CD8-positive, alpha-beta memory T cell (primary cell): ENCODE data around the gene HERC6. TPM values are rescaled to one million over a fixed set of nuclear protein-coding genes. Genes with fewer than 3 reads are reported as not detected.
"Not testable (repeated sequence)": the region's sequence is repeated elsewhere in the genome, so short reads cannot be mapped to it uniquely, and the experiment has no call there.

Source experiments
- CTCF ChIA-PET: fragments of 350-600 bp; sonication (Branson Sonifier 250); formaldehyde crosslinking; loops from one replicate; lab custom pipeline; 2021; ENCODE audit warnings: antibody characterized with exemption; lab: Charles Lee
- POLR2A ChIA-PET: fragments of 350-600 bp; sonication (Branson Sonifier 250); formaldehyde crosslinking; loops from one replicate; lab custom pipeline; 2021; ENCODE audit warnings: antibody characterized with exemption; lab: Charles Lee
- DNase-seq, 5 donors: peaks; one replicate each; pipeline versions ENCODE4 v3.0.0 to v3.0.0-alpha.2; 2020 to 2022; ENCODE audit warnings: mixed read lengths in 1 of 5
- H3K27ac ChIP-seq: one replicate; pipeline ENCODE4 v1.7.0; 2013; ENCODE audit warnings: low read depth, mild to moderate bottlenecking, low read length, moderate library complexity
- H3K27me3 ChIP-seq: 2 replicates; pipeline ENCODE4 v1.7.0; 2013; ENCODE audit warnings: low read length, mild to moderate bottlenecking; ENCODE audit not compliant: insufficient read depth, poor library complexity, severe bottlenecking
- H3K36me3 ChIP-seq: 2 replicates; pipeline ENCODE4 v1.7.0; 2013; ENCODE audit warnings: mild to moderate bottlenecking, low read length, moderate library complexity; ENCODE audit not compliant: insufficient read depth
- H3K4me1 ChIP-seq: 2 replicates; pipeline ENCODE4 v1.7.0; 2013; ENCODE audit warnings: mild to moderate bottlenecking, low read length, moderate library complexity; ENCODE audit not compliant: insufficient read depth
- H3K4me3 ChIP-seq: 2 replicates; pipeline ENCODE4 v1.7.0; 2013; ENCODE audit warnings: mild to moderate bottlenecking, low read length
- H3K9me3 ChIP-seq: 2 replicates; pipeline ENCODE4 v1.7.0; 2013; ENCODE audit warnings: mild to moderate bottlenecking, low read length
- H3K27ac Mint-ChIP-seq, 8 donors: one replicate each; pipeline ENCODE4 v1.8.0; 2020 to 2021; ENCODE audit warnings: mixed read lengths in 8 of 8, mild to moderate bottlenecking in 6 of 8, inconsistent platforms in 3 of 8, moderate library complexity in 3 of 8
- H3K27me3 Mint-ChIP-seq, 2 donors: one replicate each; pipeline ENCODE4 v1.8.0; 2020 to 2021; ENCODE audit warnings: mixed read lengths in 2 of 2, mild to moderate bottlenecking in 1 of 2, moderate library complexity in 1 of 2
- H3K36me3 Mint-ChIP-seq, 3 donors: one replicate each; pipeline ENCODE4 v1.8.0; 2020 to 2021; ENCODE audit warnings: mixed read lengths in 3 of 3, inconsistent platforms in 1 of 3, mild to moderate bottlenecking in 1 of 3
- H3K4me1 Mint-ChIP-seq, 3 donors: one replicate each; pipeline ENCODE4 v1.8.0; 2020 to 2021; ENCODE audit warnings: mixed read lengths in 3 of 3, inconsistent platforms in 1 of 3, mild to moderate bottlenecking in 1 of 3
- H3K4me3 Mint-ChIP-seq, 7 donors: one replicate each; pipeline ENCODE4 v1.8.0; 2020 to 2021; ENCODE audit warnings: mixed read lengths in 7 of 7, mild to moderate bottlenecking in 6 of 7, moderate library complexity in 4 of 7, inconsistent platforms in 2 of 7
- H3K9me3 Mint-ChIP-seq, 5 donors: one replicate each; pipeline ENCODE4 v1.8.0; 2020 to 2022; ENCODE audit warnings: mixed read lengths in 5 of 5, mild to moderate bottlenecking in 3 of 5, moderate library complexity in 2 of 5, inconsistent platforms in 1 of 5
- polyA plus RNA-seq: library from polyadenylated mRNA; unstranded; fragments of 300-500 nt; fragmentation: Illumina TruSeq; gene quantifications from one replicate; pipeline ENCODE4 v1.2.3, GENCODE V29; 2021
- total RNA-seq, 2 experiments: library from RNA; stranded (reverse); gene quantifications; one replicate each; pipeline ENCODE4 v1.2.3, GENCODE V29; 2021

The HERC6 gene
- total RNA-seq (1 to 10 TPM; 3.7 to 5.4 TPM), polyA plus RNA-seq (27.0 TPM)

- Mint-ChIP-seq H3K36me3 (peaks cover 0 to 14% (median 3%) of the 10 kb centered on the region in 3 donors), H3K4me3 (peak within 1 kb of the TSS; percentile 93 to 97 (median 96)), H3K27ac (peak within 1 kb of the TSS; percentile 86 to 99 (median 97)), H3K4me1 (peaks cover 37 to 59% (median 48%) of the 10 kb centered on the region in 3 donors), H3K9me3 (no peaks in the 10 kb centered on the region), H3K27me3 (no peaks in the 10 kb centered on the region)
- H3K4me3 ChIP-seq = peak within 1 kb of the TSS; percentile 94
- peak; percentile 55 to 84 (median 78) for DNase-seq
- peak within 1 kb of the TSS; percentile 91 for H3K27ac ChIP-seq
- no peaks in the 10 kb centered on the region for H3K36me3 ChIP-seq
- POLR2A ChIA-PET = interaction anchor here (1.1 to 1.9 kb wide), 5 partner anchors 76 to 214 kb away, joined by 3 to 26 read pairs (median 4); partner anchors contain the start of genes HERC5 and PPM1K
- CTCF ChIA-PET = interaction anchor here (0.6 to 1.5 kb wide), 9 partner anchors 9 to 160 kb away, joined by 3 to 18 read pairs (median 4); partner anchors contain the start of genes HERC5 and PPM1K
- H3K27me3 ChIP-seq = no peaks in the 10 kb centered on the region
- no peaks in the 10 kb centered on the region for H3K9me3 ChIP-seq
- H3K4me1 ChIP-seq = peaks cover 33% of the 10 kb centered on the region
Observed at GRCh38 chr4:88378691-88379559, at the start of gene HERC6. Gene HERC6, plus strand, starts transcription at chr4:88378852. Its CDS starts 70 bp downstream, at chr4:88378922.

GRCh38 chr4:88333741-88334405, 44.8 kb upstream of the HERC6 start:
- no peaks in the 10 kb centered on the region for H3K27me3 ChIP-seq
- H3K27ac Mint-ChIP-seq = no peak overlapping the region
- H3K36me3 Mint-ChIP-seq = peaks cover 0 to 6% (median 0%) of the 10 kb centered on the region in 3 donors
- no peaks in the 10 kb centered on the region for H3K36me3 ChIP-seq
- H3K4me3 Mint-ChIP-seq = no peak overlapping the region
- no peak overlapping the region for H3K4me3 ChIP-seq
- H3K9me3 ChIP-seq = no peaks in the 10 kb centered on the region
- H3K27me3 Mint-ChIP-seq = peaks cover 0 to 5% of the 10 kb centered on the region in 2 donors
- ChIA-PET POLR2A (no interaction called here), CTCF (no interaction called here)
- no peaks in the 10 kb centered on the region for H3K4me1 ChIP-seq
- H3K4me1 Mint-ChIP-seq = peaks cover 2 to 5% (median 3%) of the 10 kb centered on the region in 3 donors
- H3K9me3 Mint-ChIP-seq = no peaks in the 10 kb centered on the region
- H3K27ac ChIP-seq = no peak overlapping the region
- no peak for DNase-seq

- no peak for DNase-seq
- no peak overlapping the region for H3K27ac ChIP-seq
- no peaks in the 10 kb centered on the region for H3K27me3 ChIP-seq
- CTCF ChIA-PET = no interaction called here
- Mint-ChIP-seq H3K4me3 (no peak overlapping the region), H3K36me3 (peaks cover 0 to 5% (median 0%) of the 10 kb centered on the region in 3 donors), H3K4me1 (peaks cover 2 to 5% (median 3%) of the 10 kb centered on the region in 3 donors), H3K27me3 (peaks cover 0 to 5% of the 10 kb centered on the region in 2 donors), H3K27ac (no peak overlapping the region), H3K9me3 (no peaks in the 10 kb centered on the region)
- POLR2A ChIA-PET = interaction anchor here (0.5 kb wide), 1 partner anchor 29 kb away, joined by 6 read pairs; no protein-coding TSS in a partner anchor
- H3K36me3 ChIP-seq = no peaks in the 10 kb centered on the region
- no peaks in the 10 kb centered on the region for H3K9me3 ChIP-seq
- no peak overlapping the region for H3K4me3 ChIP-seq
- H3K4me1 ChIP-seq = no peaks in the 10 kb centered on the region
Observed at GRCh38 chr4:88335092-88335665, 43.5 kb upstream of the HERC6 start.

- Histone ChIP-seq H3K27me3 (no peaks in the 10 kb centered on the region), H3K9me3 (no peaks in the 10 kb centered on the region), H3K4me3 (no peak overlapping the region), H3K36me3 (no peaks in the 10 kb centered on the region), H3K4me1 (no peaks in the 10 kb centered on the region), H3K27ac (no peak overlapping the region)
- H3K4me1 Mint-ChIP-seq = no peaks in the 10 kb centered on the region
- no peak overlapping the region for H3K4me3 Mint-ChIP-seq
- H3K27ac Mint-ChIP-seq = no peak overlapping the region
- ChIA-PET POLR2A (interaction anchor here (1.1 kb wide), 1 partner anchor 58 kb away, joined by 3 read pairs; no protein-coding TSS in a partner anchor), CTCF (interaction anchor here (1.4 kb wide), 1 partner anchor 122 kb away, joined by 4 read pairs; no protein-coding TSS in a partner anchor)
- H3K27me3 Mint-ChIP-seq = no peaks in the 10 kb centered on the region
- no peaks in the 10 kb centered on the region for H3K36me3 Mint-ChIP-seq
- no peaks in the 10 kb centered on the region for H3K9me3 Mint-ChIP-seq
- no peak for DNase-seq
Observed at GRCh38 chr4:88341227-88342192, 37.1 kb upstream of the HERC6 start.

- H3K4me3 ChIP-seq, H3K9me3 Mint-ChIP-seq, H3K9me3 ChIP-seq, POLR2A ChIA-PET, H3K36me3 ChIP-seq, H3K4me3 Mint-ChIP-seq, H3K4me1 ChIP-seq, H3K27ac ChIP-seq, DNase-seq, H3K4me1 Mint-ChIP-seq, H3K27me3 ChIP-seq, H3K36me3 Mint-ChIP-seq, H3K27ac Mint-ChIP-seq, H3K27me3 Mint-ChIP-seq, CTCF ChIA-PET: not testable (repeated sequence)
Observed at GRCh38 chr4:88346902-88347301, 31.8 kb upstream of the HERC6 start.

GRCh38 chr4:88348761-88349160, 29.9 kb upstream of the HERC6 start:
- DNase-seq, H3K4me3 Mint-ChIP-seq, H3K27ac ChIP-seq, H3K36me3 Mint-ChIP-seq, H3K36me3 ChIP-seq, H3K27me3 ChIP-seq, H3K4me3 ChIP-seq, H3K4me1 ChIP-seq, H3K9me3 ChIP-seq, H3K27ac Mint-ChIP-seq, POLR2A ChIA-PET, H3K27me3 Mint-ChIP-seq, H3K4me1 Mint-ChIP-seq, H3K9me3 Mint-ChIP-seq, CTCF ChIA-PET: not testable (repeated sequence)

GRCh38 chr4:88350786-88351185, 27.9 kb upstream of the HERC6 start:
- H3K36me3 Mint-ChIP-seq = peaks cover 0 to 7% (median 0%) of the 10 kb centered on the region in 3 donors
- Histone ChIP-seq H3K9me3 (no peaks in the 10 kb centered on the region), H3K36me3 (no peaks in the 10 kb centered on the region), H3K4me1 (no peaks in the 10 kb centered on the region), H3K27me3 (no peaks in the 10 kb centered on the region), H3K4me3 (no peak overlapping the region), H3K27ac (no peak overlapping the region)
- peaks cover 0 to 2% of the 10 kb centered on the region in 2 donors for H3K27me3 Mint-ChIP-seq
- CTCF ChIA-PET = no interaction called here
- no peak overlapping the region for H3K4me3 Mint-ChIP-seq
- POLR2A ChIA-PET = no interaction called here
- no peak for DNase-seq
- H3K9me3 Mint-ChIP-seq = peaks cover 0 to 11% (median 6%) of the 10 kb centered on the region in 5 donors
- no peaks in the 10 kb centered on the region for H3K4me1 Mint-ChIP-seq
- no peak overlapping the region for H3K27ac Mint-ChIP-seq
